Activated CD4-positive, alpha-beta T cell treated with anti-CD3 and anti-CD28 coated beads, Interleukin-2, Interleukin-4, amounts not matched to agents 100 ng/mL and 50 ng/mL, durations not matched to agents 16 hours and 8 hours (primary cell): Measurements from ENCODE around the gene GSTM4.
"Not testable (repeated sequence)": the region's sequence is repeated elsewhere in the genome, so short reads cannot be mapped to it uniquely, and the experiment has no call there.

Source experiments
- DNase-seq: peaks from one replicate; pipeline ENCODE4 v3.0.0-alpha.2; 2020; ENCODE audit warnings: low spot score

The GSTM4 gene

DNA sequence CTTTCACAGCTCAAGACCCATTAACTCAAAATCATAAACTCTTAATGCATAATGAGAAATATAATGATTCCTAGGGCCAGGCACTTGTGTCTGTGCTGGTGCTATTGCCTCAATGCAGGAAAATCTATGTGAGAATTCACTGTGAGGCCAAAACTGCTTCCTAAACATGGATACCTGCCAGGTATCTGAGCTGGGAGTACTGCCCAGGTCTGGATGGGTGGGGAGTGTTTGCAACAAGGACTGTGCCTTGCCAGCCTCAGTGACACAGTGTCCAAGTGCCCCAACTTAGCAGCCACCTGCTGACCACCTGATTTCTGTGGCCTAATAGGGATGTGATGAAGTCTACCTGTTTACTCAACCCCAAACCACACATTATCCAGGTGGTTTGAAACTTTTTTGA is 53.9 kb downstream of the GSTM4 start:
- DNase-seq: not testable (repeated sequence)
